HepG2 (cell line): ENCODE measurements around the gene HES3. TPM values are rescaled to one million over a fixed set of nuclear protein-coding genes. Genes with fewer than 3 reads are reported as not detected.

Experiments
- ATAC-seq: fragments of 200-7000 bp; cut with Tn5 transposase; 3 replicates; pipeline ENCODE4 v1.9.1; 2020; ENCODE audit warnings: mild to moderate bottlenecking, moderate library complexity
- BruUV-seq: library from RNA; stranded (reverse); fragments of 400-500 nt; replicated peaks from 2 replicates; lab custom pipeline; 2021; lab: Mats Ljungman, UMichigan
- CTCF ChIA-PET: fragments of 300-600 bp; formaldehyde crosslinking; extraction: SDS; loops from one replicate; lab custom pipeline; 2021; ENCODE audit warnings: low total read pairs, inconsistent platforms, low intra/inter-chr PET ratio; lab: Yijun Ruan, JAX
- POLR2A ChIA-PET: fragments of 350-600 bp; sonication (Branson Sonifier 250); formaldehyde crosslinking; loops from one replicate; lab custom pipeline; 2020; ENCODE audit warnings: antibody characterized with exemption, inconsistent platforms; lab: Yijun Ruan, JAX
- DNase-seq: peaks from one replicate; pipeline ENCODE4 v3.0.0-alpha.2; 2015; ENCODE audit warnings: low spot score
- FAIRE-seq: peaks from 3 replicates; lab custom pipeline; 2011; peaks lifted over from hg19 to GRCh38; lab: Jason Lieb, UNC
- H2AFZ ChIP-seq: one replicate; pipeline ENCODE4 v1.6.1; 2011; ENCODE audit warnings: low read length, inconsistent platforms
- H3K27ac ChIP-seq: fragments of 300-600 bp; 3 replicates; pipeline ENCODE4 v1.8.0; 2011; ENCODE audit warnings: mixed run types, mild to moderate bottlenecking, mixed read lengths, low read length, inconsistent platforms; ENCODE audit not compliant: insufficient read depth; ENCODE audit errors: extremely low read length
- H3K27me3 ChIP-seq, 2 experiments: fragments of 200-600 bp in 1 of 2; 2 replicates in 1 of 2; 3 replicates in 1 of 2; pipeline versions ENCODE4 v1.6.0 to v1.8.0; 2011; ENCODE audit warnings: low read length in 2 of 2, mild to moderate bottlenecking in 2 of 2, moderate library complexity in 2 of 2, inconsistent platforms in 1 of 2; ENCODE audit not compliant: insufficient read depth in 2 of 2, control insufficient read depth in 1 of 2
- H3K36me3 ChIP-seq, 2 experiments: fragments of 200-600 bp in 1 of 2; replicated peaks in 1 of 2; 2 replicates in 1 of 2; 3 replicates in 1 of 2; pipeline versions ENCODE4 v1.5.1 to v1.8.0; 2011; ENCODE audit warnings: low read length in 2 of 2, inconsistent platforms in 1 of 2; ENCODE audit not compliant: insufficient read depth in 2 of 2, control insufficient read depth in 1 of 2
- H3K4me1 ChIP-seq: 2 replicates; pipeline ENCODE4 v1.5.1; 2012; ENCODE audit warnings: low read length, inconsistent platforms; ENCODE audit not compliant: insufficient read depth
- H3K4me2 ChIP-seq: 2 replicates; pipeline ENCODE4 v1.6.0; 2011; ENCODE audit warnings: low read depth, low read length, inconsistent platforms
- H3K4me3 ChIP-seq, 3 experiments: fragments of 200-600 bp in 1 of 3; sonication (generic), shearing (Covaris generic) in 1 of 3; replicated peaks in 1 of 3; 2 replicates each; pipeline ENCODE4 v1.5.1; 2011 to 2016; ENCODE audit warnings: low read length in 3 of 3, inconsistent platforms in 2 of 3, low read depth in 2 of 3, mild to moderate bottlenecking in 2 of 3, control low read depth in 1 of 3, mixed read lengths in 1 of 3; ENCODE audit not compliant: insufficient read depth in 1 of 3
- H3K79me2 ChIP-seq: one replicate; pipeline ENCODE4 v1.6.1; 2011; ENCODE audit warnings: low read length, inconsistent platforms; ENCODE audit not compliant: insufficient read depth
- H3K9ac ChIP-seq: 2 replicates; pipeline ENCODE4 v1.6.0; 2011; ENCODE audit warnings: mild to moderate bottlenecking, low read depth, low read length, inconsistent platforms; ENCODE audit not compliant: insufficient read depth
- H3K9me3 ChIP-seq: 2 replicates; pipeline ENCODE4 v1.5.1; 2012; ENCODE audit warnings: mild to moderate bottlenecking, low read length
- H4K20me1 ChIP-seq: 2 replicates; pipeline ENCODE4 v1.6.0; 2011; ENCODE audit warnings: inconsistent platforms, mild to moderate bottlenecking, low read length, moderate library complexity; ENCODE audit not compliant: insufficient read depth
- CREM ChIP-seq, 2 experiments: sonication (generic) in 1 of 2; formaldehyde crosslinking in 1 of 2; IDR thresholded peaks; 2 replicates each; pipeline versions ENCODE4 v1.4.0 to v1.6.1; 2016 to 2020; ENCODE audit warnings: antibody characterized with exemption in 1 of 2, mild to moderate bottlenecking in 1 of 2, missing genetic modification reagents in 1 of 2
- SP140L ChIP-seq: sonication (generic); formaldehyde crosslinking; IDR thresholded peaks from 2 replicates; pipeline ENCODE4 v1.4.0; 2020; ENCODE audit warnings: missing genetic modification reagents, borderline replicate concordance
- ZMYM3 ChIP-seq: sonication (generic); formaldehyde crosslinking; IDR thresholded peaks from 2 replicates; pipeline ENCODE4 v1.5.1; 2020; ENCODE audit warnings: mild to moderate bottlenecking, missing genetic modification reagents
- ZNF3 ChIP-seq: IDR thresholded peaks from 2 replicates; pipeline ENCODE4 v1.7.0; 2017; ENCODE audit warnings: inconsistent platforms
- WGBS: methylation state at CpG from one replicate; pipeline ENCODE4 v1.1.6; 2017; ENCODE audit warnings: low lambda C conversion rate; 5-methylcytosine and 5-hydroxymethylcytosine counted together
- in situ Hi-C: cut with HindIII; loops from 2 replicates; pipeline ENCODE4 v1.10.0; 2017; ENCODE audit warnings: low pct_unique_long_range_greater_than_20kb; ENCODE audit not compliant: extremely low pct_ligation_motif_present
- intact Hi-C: fragments of 100-400 bp; cut with micrococcal nuclease; formaldehyde crosslinking; loops from one replicate; pipeline ENCODE4 v1.10.0; 2022; ENCODE audit not compliant: unreplicated experiment
- polyA plus RNA-seq, 8 experiments: library from polyadenylated mRNA; depleted of rRNA in 3 of 8; stranded (reverse) in 7 of 8; unstranded in 1 of 8; fragments of >200 nt; fragmentation: Illumina TruSeq in 4 of 8; extraction: Trizol in 4 of 8; gene quantifications; 2 replicates each; pipeline versions ENCODE4 v1.2.1 to v1.2.3, GENCODE V29; 2011 to 2016; ENCODE audit warnings: low read depth in 4 of 8, missing spikeins in 1 of 8, mixed read lengths in 1 of 8; ENCODE audit not compliant: insufficient read depth in 1 of 8
- total RNA-seq, 5 experiments: library from RNA; depleted of rRNA; stranded (reverse); fragments of >200 nt; fragmentation: Illumina TruSeq; extraction: Trizol; gene quantifications; 2 replicates each; pipeline ENCODE4 v1.2.3, GENCODE V29; 2016; ENCODE audit warnings: low read depth in 1 of 5
- TF ChIP-seq, protein P1 (sequence below): sonication (generic); formaldehyde crosslinking; IDR thresholded peaks from 2 replicates; pipeline ENCODE4 v1.8.0; 2022; ENCODE audit warnings: missing genetic modification reagents, mild to moderate bottlenecking, moderate library complexity, borderline replicate concordance
- TF ChIP-seq, protein P2 (sequence below): sonication (generic); formaldehyde crosslinking; IDR thresholded peaks from 2 replicates; pipeline ENCODE4; 2020; ENCODE audit warnings: missing genetic modification reagents, mild to moderate bottlenecking, borderline replicate concordance

The HES3 gene
- total and polyA plus RNA-seq, 2 of the 13 experiments (the other 11 are each of a cell fraction or from before 2014, with no cell fraction given), result not detected

DNA sequence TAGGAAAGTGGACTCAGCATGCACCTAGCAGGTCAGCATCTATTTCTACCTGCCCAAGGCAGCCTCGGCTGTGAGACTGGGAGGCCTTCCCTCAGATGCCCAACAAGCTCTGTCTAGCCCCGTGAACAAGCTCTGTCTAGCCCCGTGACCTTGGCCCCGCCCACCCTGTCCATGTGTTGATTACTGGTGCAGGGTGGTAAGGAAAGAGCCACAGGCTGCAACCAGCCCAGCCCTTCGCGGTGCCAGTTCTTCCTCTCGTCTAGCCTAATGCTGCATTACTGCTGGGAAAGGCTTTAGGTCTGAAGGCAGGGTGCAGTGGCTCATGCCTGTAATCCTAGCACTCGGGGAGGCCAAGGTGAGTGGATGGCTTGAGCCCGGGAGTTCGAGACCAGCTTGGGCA lies 14.7 kb downstream of the HES3 start:
- H3K79me2 ChIP-seq, result no peaks in the 10 kb centered on the region
- H3K36me3 ChIP-seq, result no peaks in the 10 kb centered on the region
- no peak for FAIRE-seq
- TF ChIP-seq SP140L (CRISPR knock-in tag) (no peak), ZNF3 (CRISPR knock-in tag) (no peak), CREM (IDR thresholded peaks at IDR 0.05) (no peak), CREM (CRISPR knock-in tag; IDR thresholded peaks at IDR 0.05) (no peak), ZMYM3 (peak; percentile 60; the same call in 1 of the 2 replicates)
- TF ChIP-seq, protein P1, sequence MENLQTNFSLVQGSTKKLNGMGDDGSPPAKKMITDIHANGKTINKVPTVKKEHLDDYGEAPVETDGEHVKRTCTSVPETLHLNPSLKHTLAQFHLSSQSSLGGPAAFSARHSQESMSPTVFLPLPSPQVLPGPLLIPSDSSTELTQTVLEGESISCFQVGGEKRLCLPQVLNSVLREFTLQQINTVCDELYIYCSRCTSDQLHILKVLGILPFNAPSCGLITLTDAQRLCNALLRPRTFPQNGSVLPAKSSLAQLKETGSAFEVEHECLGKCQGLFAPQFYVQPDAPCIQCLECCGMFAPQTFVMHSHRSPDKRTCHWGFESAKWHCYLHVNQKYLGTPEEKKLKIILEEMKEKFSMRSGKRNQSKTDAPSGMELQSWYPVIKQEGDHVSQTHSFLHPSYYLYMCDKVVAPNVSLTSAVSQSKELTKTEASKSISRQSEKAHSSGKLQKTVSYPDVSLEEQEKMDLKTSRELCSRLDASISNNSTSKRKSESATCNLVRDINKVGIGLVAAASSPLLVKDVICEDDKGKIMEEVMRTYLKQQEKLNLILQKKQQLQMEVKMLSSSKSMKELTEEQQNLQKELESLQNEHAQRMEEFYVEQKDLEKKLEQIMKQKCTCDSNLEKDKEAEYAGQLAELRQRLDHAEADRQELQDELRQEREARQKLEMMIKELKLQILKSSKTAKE (CRISPR knock-in tag), result 0 out of 2 replicates have a peak, but pooled peaks have one; percentile 17
- TF ChIP-seq, protein P2, sequence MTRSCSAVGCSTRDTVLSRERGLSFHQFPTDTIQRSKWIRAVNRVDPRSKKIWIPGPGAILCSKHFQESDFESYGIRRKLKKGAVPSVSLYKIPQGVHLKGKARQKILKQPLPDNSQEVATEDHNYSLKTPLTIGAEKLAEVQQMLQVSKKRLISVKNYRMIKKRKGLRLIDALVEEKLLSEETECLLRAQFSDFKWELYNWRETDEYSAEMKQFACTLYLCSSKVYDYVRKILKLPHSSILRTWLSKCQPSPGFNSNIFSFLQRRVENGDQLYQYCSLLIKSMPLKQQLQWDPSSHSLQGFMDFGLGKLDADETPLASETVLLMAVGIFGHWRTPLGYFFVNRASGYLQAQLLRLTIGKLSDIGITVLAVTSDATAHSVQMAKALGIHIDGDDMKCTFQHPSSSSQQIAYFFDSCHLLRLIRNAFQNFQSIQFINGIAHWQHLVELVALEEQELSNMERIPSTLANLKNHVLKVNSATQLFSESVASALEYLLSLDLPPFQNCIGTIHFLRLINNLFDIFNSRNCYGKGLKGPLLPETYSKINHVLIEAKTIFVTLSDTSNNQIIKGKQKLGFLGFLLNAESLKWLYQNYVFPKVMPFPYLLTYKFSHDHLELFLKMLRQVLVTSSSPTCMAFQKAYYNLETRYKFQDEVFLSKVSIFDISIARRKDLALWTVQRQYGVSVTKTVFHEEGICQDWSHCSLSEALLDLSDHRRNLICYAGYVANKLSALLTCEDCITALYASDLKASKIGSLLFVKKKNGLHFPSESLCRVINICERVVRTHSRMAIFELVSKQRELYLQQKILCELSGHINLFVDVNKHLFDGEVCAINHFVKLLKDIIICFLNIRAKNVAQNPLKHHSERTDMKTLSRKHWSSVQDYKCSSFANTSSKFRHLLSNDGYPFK (CRISPR knock-in tag), result no peak
- TF ChIP-seq, all 625 proteins: peak for 2
- POLR2A ChIA-PET, result no interaction called here
- CTCF ChIA-PET, result no interaction called here
- in situ Hi-C loops, result no loop called here
- intact Hi-C loops, result no loop called here
- 36% methylated on average over 7 of the region's 10 CpGs for WGBS
- H3K4me2 ChIP-seq, result no peak overlapping the region
- no peaks in the 10 kb centered on the region for H4K20me1 ChIP-seq
- ATAC-seq (no peak), DNase-seq (no peak)
- no TSS peak for BruUV-seq
- H3K27ac ChIP-seq, result no peak overlapping the region
- H3K9ac ChIP-seq, result no peak overlapping the region
- H3K4me3 ChIP-seq, result no peak overlapping the region
- H3K9me3 ChIP-seq, result no peaks in the 10 kb centered on the region
- peaks cover 0 to 7% of the 10 kb centered on the region in 2 experiments; a peak in 3 of 5 replicates for H3K27me3 ChIP-seq
- no peak overlapping the region for H2AFZ ChIP-seq
- H3K4me1 ChIP-seq, result peaks cover 24% of the 10 kb centered on the region
